ENCODE data around the gene ARHGAP11A.

Gene ARHGAP11A

GRCh38 chr15:32670623-32671022, 55.3 kb downstream of the ARHGAP11A start:
- H3K36me3 Mint-ChIP-seq (ENCODE audit: low read depth) = no peaks in the 10 kb centered on the region
- H3K9me3 Mint-ChIP-seq = no peaks in the 10 kb centered on the region
- no peaks in the 10 kb centered on the region for H3K27me3 Mint-ChIP-seq
- no peaks in the 10 kb centered on the region for H3K4me1 Mint-ChIP-seq (ENCODE audit: low read depth)
- no peak overlapping the region for H3K27ac Mint-ChIP-seq
- no peak overlapping the region for H3K4me3 Mint-ChIP-seq

- Mint-ChIP-seq H3K36me3 (ENCODE audit: low read depth) (no peaks in the 10 kb centered on the region), H3K27me3 (no peaks in the 10 kb centered on the region), H3K4me3 (no peak overlapping the region), H3K27ac (no peak overlapping the region), H3K9me3 (no peaks in the 10 kb centered on the region), H3K4me1 (ENCODE audit: low read depth) (no peaks in the 10 kb centered on the region)
Observed at GRCh38 chr15:32671339-32672325, 56.3 kb downstream of the ARHGAP11A start.

- Mint-ChIP-seq H3K4me1 (ENCODE audit: low read depth) (no peaks in the 10 kb centered on the region), H3K27ac (no peak overlapping the region), H3K4me3 (no peak overlapping the region), H3K27me3 (no peaks in the 10 kb centered on the region), H3K9me3 (no peaks in the 10 kb centered on the region), H3K36me3 (ENCODE audit: low read depth) (no peaks in the 10 kb centered on the region)
Observed at GRCh38 chr15:32674681-32675080, 59.4 kb downstream of the ARHGAP11A start.

- H3K27me3 Mint-ChIP-seq = no peaks in the 10 kb centered on the region
- no peaks in the 10 kb centered on the region for H3K4me1 Mint-ChIP-seq (ENCODE audit: low read depth)
- no peaks in the 10 kb centered on the region for H3K36me3 Mint-ChIP-seq (ENCODE audit: low read depth)
- H3K4me3 Mint-ChIP-seq = no peak overlapping the region
- no peak overlapping the region for H3K27ac Mint-ChIP-seq
- no peaks in the 10 kb centered on the region for H3K9me3 Mint-ChIP-seq
Observed at GRCh38 chr15:32675466-32675865, 60.2 kb downstream of the ARHGAP11A start.

GRCh38 chr15:32676169-32676568, 60.9 kb downstream of the ARHGAP11A start:
- no peaks in the 10 kb centered on the region for H3K4me1 Mint-ChIP-seq (ENCODE audit: low read depth)
- no peaks in the 10 kb centered on the region for H3K27me3 Mint-ChIP-seq
- no peak overlapping the region for H3K4me3 Mint-ChIP-seq
- no peaks in the 10 kb centered on the region for H3K36me3 Mint-ChIP-seq (ENCODE audit: low read depth)
- no peaks in the 10 kb centered on the region for H3K9me3 Mint-ChIP-seq
- no peak overlapping the region for H3K27ac Mint-ChIP-seq

GRCh38 chr15:32677238-32677750, 62.0 kb downstream of the ARHGAP11A start:
- no peaks in the 10 kb centered on the region for H3K9me3 Mint-ChIP-seq
- H3K4me1 Mint-ChIP-seq (ENCODE audit: low read depth) = no peaks in the 10 kb centered on the region
- H3K4me3 Mint-ChIP-seq = no peak overlapping the region
- no peaks in the 10 kb centered on the region for H3K36me3 Mint-ChIP-seq (ENCODE audit: low read depth)
- H3K27ac Mint-ChIP-seq = no peak overlapping the region
- no peaks in the 10 kb centered on the region for H3K27me3 Mint-ChIP-seq

- Mint-ChIP-seq H3K4me3 (no peak overlapping the region), H3K9me3 (no peaks in the 10 kb centered on the region), H3K27me3 (no peaks in the 10 kb centered on the region), H3K36me3 (ENCODE audit: low read depth) (no peaks in the 10 kb centered on the region), H3K27ac (no peak overlapping the region), H3K4me1 (ENCODE audit: low read depth) (peaks cover 8% of the 10 kb centered on the region)
Observed at GRCh38 chr15:32679298-32679690, 64.0 kb downstream of the ARHGAP11A start.

GRCh38 chr15:32682569-32682968, 67.3 kb downstream of the ARHGAP11A start:
- Mint-ChIP-seq H3K4me1 (ENCODE audit: low read depth) (peaks cover 8% of the 10 kb centered on the region), H3K27me3 (no peaks in the 10 kb centered on the region), H3K27ac (no peak overlapping the region), H3K36me3 (ENCODE audit: low read depth) (no peaks in the 10 kb centered on the region), H3K4me3 (no peak overlapping the region), H3K9me3 (no peaks in the 10 kb centered on the region)

GRCh38 chr15:32682977-32683630, 67.8 kb downstream of the ARHGAP11A start:
- H3K4me3 Mint-ChIP-seq = no peak overlapping the region
- H3K27me3 Mint-ChIP-seq = no peaks in the 10 kb centered on the region

GRCh38 chr15:32683906-32684584, 68.7 kb downstream of the ARHGAP11A start:
- Mint-ChIP-seq H3K4me1 (ENCODE audit: low read depth) (peaks cover 8% of the 10 kb centered on the region), H3K27me3 (no peaks in the 10 kb centered on the region), H3K4me3 (no peak overlapping the region), H3K9me3 (no peaks in the 10 kb centered on the region), H3K36me3 (ENCODE audit: low read depth) (no peaks in the 10 kb centered on the region), H3K27ac (no peak overlapping the region)

More at GRCh38 chr15:32682977-32683630, 67.8 kb downstream of the ARHGAP11A start:
- peaks cover 8% of the 10 kb centered on the region for H3K4me1 Mint-ChIP-seq (ENCODE audit: low read depth)
- no peaks in the 10 kb centered on the region for H3K36me3 Mint-ChIP-seq (ENCODE audit: low read depth)
- H3K9me3 Mint-ChIP-seq = no peaks in the 10 kb centered on the region
- no peak overlapping the region for H3K27ac Mint-ChIP-seq

- Mint-ChIP-seq H3K27ac (no peak overlapping the region), H3K4me1 (ENCODE audit: low read depth) (peaks cover 8% of the 10 kb centered on the region), H3K4me3 (no peak overlapping the region), H3K9me3 (no peaks in the 10 kb centered on the region), H3K36me3 (ENCODE audit: low read depth) (no peaks in the 10 kb centered on the region), H3K27me3 (no peaks in the 10 kb centered on the region)
Observed at GRCh38 chr15:32685576-32685975, 70.3 kb downstream of the ARHGAP11A start.

GRCh38 chr15:32687556-32687955, 72.3 kb downstream of the ARHGAP11A start:
- no peaks in the 10 kb centered on the region for H3K36me3 Mint-ChIP-seq (ENCODE audit: low read depth)
- H3K4me1 Mint-ChIP-seq (ENCODE audit: low read depth) = peaks cover 8% of the 10 kb centered on the region
- no peak overlapping the region for H3K4me3 Mint-ChIP-seq
- H3K27ac Mint-ChIP-seq = no peak overlapping the region
- no peaks in the 10 kb centered on the region for H3K27me3 Mint-ChIP-seq
- no peaks in the 10 kb centered on the region for H3K9me3 Mint-ChIP-seq

GRCh38 chr15:32688151-32688639, 72.9 kb downstream of the ARHGAP11A start:
- Mint-ChIP-seq H3K27ac (no peak overlapping the region), H3K27me3 (no peaks in the 10 kb centered on the region), H3K4me1 (ENCODE audit: low read depth) (peaks cover 8% of the 10 kb centered on the region), H3K9me3 (no peaks in the 10 kb centered on the region), H3K36me3 (ENCODE audit: low read depth) (no peaks in the 10 kb centered on the region), H3K4me3 (no peak overlapping the region)
